Mucosa of gallbladder (tissue), 1 donor: ENCODE results near the gene KIF4A. TPM values are rescaled to one million over a fixed set of nuclear protein-coding genes. Genes with fewer than 3 reads are reported as not detected.

ENCODE experiments used
- total RNA-seq: library from RNA; stranded (reverse); gene quantifications from one replicate; pipeline ENCODE4 v1.2.1, GENCODE V29; 2021
- donor health status: DM: no; HTN: no; CAD: no.

KIF4A gene
- total RNA-seq, 1 donor from 2014 or later: 0.92 TPM

Other genes with a start within 250 kb of the KIF4A start
- not detected for gene AWAT2, start 240.2 kb upstream of the KIF4A start, total RNA-seq
- gene OTUD6A, start 227.6 kb upstream of the KIF4A start, total RNA-seq: not detected
- gene IGBP1, start 156.7 kb upstream of the KIF4A start, total RNA-seq: 61.9 TPM
- not detected for gene DGAT2L6, start 112.6 kb upstream of the KIF4A start, total RNA-seq
- not detected for gene AWAT1, start 55.4 kb upstream of the KIF4A start, total RNA-seq
- gene P2RY4, start 29.9 kb upstream of the KIF4A start, total RNA-seq: not detected
- not detected for gene ARR3, start 21.8 kb upstream of the KIF4A start, total RNA-seq
- not detected for gene RAB41, start 7.9 kb upstream of the KIF4A start, total RNA-seq
- gene PDZD11, start 177 bp upstream of the KIF4A start, total RNA-seq: 38.9 TPM
- gene GDPD2, start 133.2 kb downstream of the KIF4A start, total RNA-seq: 0.32 TPM
- 59.9 TPM for gene DLG3, start 154.7 kb downstream of the KIF4A start, total RNA-seq